GM19351 (cell line): ENCODE measurements around the gene RFK.
A peak's percentile ranks its signal among the peaks of the same experiment; 100 is the strongest.
"Not testable (repeated sequence)": the region's sequence is repeated elsewhere in the genome, so short reads cannot be mapped to it uniquely, and the experiment has no call there.

Experiments
- ATAC-seq: cut with Tn5 transposase; IDR thresholded peaks from one replicate; pipeline ENCODE4 v1.9.1; 2021; ENCODE audit warnings: mild to moderate bottlenecking, moderate library complexity; ENCODE audit not compliant: unreplicated experiment

Gene RFK

GRCh38 chr9:76372336-76372735, 21.9 kb downstream of the RFK start:
- ATAC-seq = no peak

GRCh38 chr9:76371901-76372300, 22.3 kb downstream of the RFK start:
- no peak for ATAC-seq

- no peak for ATAC-seq
Observed at GRCh38 chr9:76370396-76371023, 23.7 kb downstream of the RFK start.

GRCh38 chr9:76369583-76369982, 24.6 kb downstream of the RFK start:
- peak; percentile 66 for ATAC-seq

- ATAC-seq = no peak
Observed at GRCh38 chr9:76366275-76366674, 28.0 kb downstream of the RFK start.

- ATAC-seq = no peak
Observed at GRCh38 chr9:76365028-76365427, 29.2 kb downstream of the RFK start.

- no peak for ATAC-seq
Observed at GRCh38 chr9:76363032-76363395, 31.2 kb downstream of the RFK start.

- ATAC-seq = not testable (repeated sequence)
Observed at GRCh38 chr9:76362332-76363031, 31.7 kb downstream of the RFK start.

- ATAC-seq = no peak
Observed at GRCh38 chr9:76359766-76360165, 34.5 kb downstream of the RFK start.

- no peak for ATAC-seq
Observed at GRCh38 chr9:76359365-76359764, 34.9 kb downstream of the RFK start.

GRCh38 chr9:76358628-76359280, 35.5 kb downstream of the RFK start:
- ATAC-seq = no peak

GRCh38 chr9:76357555-76357954, 36.7 kb downstream of the RFK start:
- no peak for ATAC-seq

- no peak for ATAC-seq
Observed at GRCh38 chr9:76355886-76356285, 38.3 kb downstream of the RFK start.

- ATAC-seq = no peak
Observed at GRCh38 chr9:76354221-76354620, 40.0 kb downstream of the RFK start.

- no peak for ATAC-seq
Observed at GRCh38 chr9:76353280-76353679, 40.9 kb downstream of the RFK start.

- no peak for ATAC-seq
Observed at GRCh38 chr9:76352026-76352620, 42.1 kb downstream of the RFK start.

GRCh38 chr9:76351006-76351405, 43.2 kb downstream of the RFK start:
- peak; percentile 69 for ATAC-seq

- no peak for ATAC-seq
Observed at GRCh38 chr9:76349865-76350264, 44.4 kb downstream of the RFK start.

GRCh38 chr9:76342858-76343257, 51.4 kb downstream of the RFK start:
- ATAC-seq = no peak

- ATAC-seq = no peak
Observed at GRCh38 chr9:76342201-76342600, 52.0 kb downstream of the RFK start.

GRCh38 chr9:76341616-76342015, 52.6 kb downstream of the RFK start:
- ATAC-seq = no peak

GRCh38 chr9:76338418-76338817, 55.8 kb downstream of the RFK start:
- ATAC-seq = no peak
